ENCODE data around the gene TSKS. TPM values are rescaled to one million over a fixed set of nuclear protein-coding genes. Genes with fewer than 3 reads are reported as not detected.

Gene TSKS
- total RNA-seq, 1 experiment from 2014 or later: 0.76 TPM

GRCh38 chr19:49779731-49780555 is 16.8 kb upstream of the TSKS start (continued):
- TF ChIP-seq EGR1 (IDR thresholded peaks at IDR 0.05; ENCODE audit: low read depth) (no peak), ZFX (IDR thresholded peaks at IDR 0.05) (no peak), REST (IDR thresholded peaks at IDR 0.05; ENCODE audit: low read depth) (no peak), JUND (IDR thresholded peaks at IDR 0.05) (no peak), SP1 (IDR thresholded peaks at IDR 0.05; ENCODE audit: low read depth) (no peak), TCF7L2 (IDR thresholded peaks at IDR 0.05; ENCODE audit: borderline replicate concordance, extremely low read depth, insufficient read depth, insufficient read length) (no peak), EZH2phosphoT487 (IDR thresholded peaks at IDR 0.05; ENCODE audit: borderline replicate concordance) (no peak)

GRCh38 chr19:49776371-49776764 is 13.3 kb upstream of the TSKS start:
- Histone ChIP-seq H4K20me1 (ENCODE audit: insufficient read depth) (no peaks in the 10 kb centered on the region), H3K27me3 (ENCODE audit: insufficient read depth, low read length) (no peaks in the 10 kb centered on the region), H3K4me3 (replicated peaks in 1 of 2; ENCODE audit: low read depth in 1 of 2, low read length in 2 of 2) (no peak overlapping the region), H3K27ac (ENCODE audit: low read depth, low read length) (no peak overlapping the region), H2AFZ (ENCODE audit: low read depth, low read length, poor library complexity, severe bottlenecking) (no peak overlapping the region), H3K4me1 (ENCODE audit: control insufficient read depth in 1 of 2, insufficient read depth in 2 of 2, low read length in 2 of 2) (no peaks in the 10 kb centered on the region), H3K9ac (ENCODE audit: low read length) (no peak overlapping the region), H3K79me2 (ENCODE audit: insufficient read depth, low read length) (peaks cover 4% of the 10 kb centered on the region; the same call in 1 of the 2 replicates), H3K9me2 (ENCODE audit: insufficient read depth) (no peaks in the 10 kb centered on the region), H3K36me3 (ENCODE audit: control insufficient read depth in 1 of 2, insufficient read depth in 2 of 2, low read length in 2 of 2) (no peaks in the 10 kb centered on the region), H3K9me3 (ENCODE audit: control insufficient read depth in 1 of 2, insufficient read depth in 1 of 2, low read depth in 1 of 2, low read length in 2 of 2) (no peaks in the 10 kb centered on the region), H3K4me2 (ENCODE audit: low read length) (no peak overlapping the region)
- DNase-seq (ENCODE audit: low read depth, low spot score) (no peak), ATAC-seq (no peak)
- ChIA-PET CTCF (no interaction called here), RAD21 (ENCODE audit: low non-redundant PET in 1 of 2, low total read pairs in 2 of 2, uncharacterized antibody in 2 of 2, unreplicated experiment in 2 of 2) (no interaction called here), POLR2A (no interaction called here)
- intact Hi-C loops (cut with micrococcal nuclease): no loop called here
- no peak for TF ChIP-seq MAX (IDR thresholded peaks at IDR 0.05)
- TF ChIP-seq ELF1 (IDR thresholded peaks at IDR 0.05; ENCODE audit: borderline replicate concordance, low read depth): no peak
- no peak for TF ChIP-seq CBX3 (IDR thresholded peaks at IDR 0.05; ENCODE audit: low read depth)
- TF ChIP-seq ATF3 (IDR thresholded peaks at IDR 0.05): no peak
- no peak for TF ChIP-seq TCF7L2 (IDR thresholded peaks at IDR 0.05; ENCODE audit: borderline replicate concordance, extremely low read depth, insufficient read depth, insufficient read length)
- TF ChIP-seq EZH2 (IDR thresholded peaks at IDR 0.05): no peak
- no peak for TF ChIP-seq YY1 (IDR thresholded peaks at IDR 0.05; ENCODE audit: extremely low read depth, insufficient replicate concordance, low read depth, low read length)
- no peak for TF ChIP-seq JUND (IDR thresholded peaks at IDR 0.05)
- no peak for TF ChIP-seq REST (IDR thresholded peaks at IDR 0.05; ENCODE audit: low read depth)
- TF ChIP-seq SP1 (IDR thresholded peaks at IDR 0.05; ENCODE audit: low read depth): no peak
- BruUV-seq (replicated peaks): no TSS peak
